GM21723 (cell line): Measurements from ENCODE around the gene IGSF8.

Source experiments
- ATAC-seq: cut with Tn5 transposase; IDR thresholded peaks from one replicate; pipeline ENCODE4 v1.9.1; 2021; ENCODE audit warnings: mild to moderate bottlenecking, moderate library complexity; ENCODE audit not compliant: unreplicated experiment

The IGSF8 gene

GRCh38 chr1:160089883-160090282 is 8.5 kb downstream of the IGSF8 start:
- ATAC-seq, result no peak

- no peak for ATAC-seq
Measured at GRCh38 chr1:160087118-160087662, 11.2 kb downstream of the IGSF8 start.

- no peak for ATAC-seq
Measured at GRCh38 chr1:160086456-160086892, 11.9 kb downstream of the IGSF8 start.

GRCh38 chr1:160085686-160086455 is 12.5 kb downstream of the IGSF8 start:
- ATAC-seq, result peak; percentile 54

GRCh38 chr1:160084771-160085321 is 13.6 kb downstream of the IGSF8 start:
- no peak for ATAC-seq

GRCh38 chr1:160083968-160084770 is 14.2 kb downstream of the IGSF8 start:
- peak; percentile 74 for ATAC-seq

- no peak for ATAC-seq
Measured at GRCh38 chr1:160082926-160083325, 15.5 kb downstream of the IGSF8 start.

GRCh38 chr1:160082487-160082886 is 15.9 kb downstream of the IGSF8 start:
- ATAC-seq, result no peak

- no peak for ATAC-seq
Measured at GRCh38 chr1:160081261-160081936, 17.0 kb downstream of the IGSF8 start, which contains the start of gene KCNJ9. Gene KCNJ9 (plus strand): TSS chr1:160081538. CDS start chr1:160084031, 2,493 bp downstream.

GRCh38 chr1:160080381-160081100 is 17.9 kb downstream of the IGSF8 start:
- ATAC-seq, result no peak

GRCh38 chr1:160079448-160079847 is 19.0 kb downstream of the IGSF8 start:
- no peak for ATAC-seq

- ATAC-seq, result peak; percentile 78
Measured at GRCh38 chr1:160078512-160079195, 19.8 kb downstream of the IGSF8 start.

GRCh38 chr1:160077486-160077885 is 20.9 kb downstream of the IGSF8 start:
- ATAC-seq, result no peak

- ATAC-seq, result no peak
Measured at GRCh38 chr1:160076295-160076694, 22.1 kb downstream of the IGSF8 start.

- no peak for ATAC-seq
Measured at GRCh38 chr1:160075836-160076235, 22.6 kb downstream of the IGSF8 start.

- ATAC-seq, result no peak
Measured at GRCh38 chr1:160074865-160075264, 23.6 kb downstream of the IGSF8 start.

- ATAC-seq, result no peak
Measured at GRCh38 chr1:160071289-160071688, 27.1 kb downstream of the IGSF8 start.

GRCh38 chr1:160070243-160071163 is 27.9 kb downstream of the IGSF8 start:
- peak; percentile 52 for ATAC-seq
